ENCODE measurements around the gene CDADC1. TPM values are rescaled to one million over a fixed set of nuclear protein-coding genes. Genes with fewer than 3 reads are reported as not detected.

The CDADC1 gene
- total RNA-seq, 2 donors from 2014 or later: 3.9 to 5.6 TPM

- ATAC-seq (no peak), DNase-seq (no peak)
- H3K27me3 ChIP-seq: no peaks in the 10 kb centered on the region
- TF ChIP-seq POLR2A (IDR thresholded peaks at IDR 0.05): no peak
- TF ChIP-seq CTCF (IDR thresholded peaks at IDR 0.05): no peak
- 82 to 97% methylated on average over 1 of the region's 1 CpG for WGBS, 2 donors
- intact Hi-C loops (cut with DNase I): no loop called here
- H3K4me1 ChIP-seq: peaks cover 12% of the 10 kb centered on the region
- H3K36me3 ChIP-seq (replicated peaks in 1 of 2; ENCODE audit: insufficient read depth in 1 of 2, low read depth in 2 of 2): peaks cover 7 to 10% of the 10 kb centered on the region in 2 donors
- H3K27ac ChIP-seq: no peak overlapping the region
- no peaks in the 10 kb centered on the region for H3K9me3 ChIP-seq
- H3K4me3 ChIP-seq: no peak overlapping the region
These were observed 5.6 kb downstream of the CDADC1 start for GRCh38 chr13:49253310-49253709.

- Histone ChIP-seq H3K27ac (no peak overlapping the region), H3K27me3 (no peaks in the 10 kb centered on the region), H3K9me3 (no peaks in the 10 kb centered on the region), H3K4me1 (peaks cover 5% of the 10 kb centered on the region), H3K4me3 (no peak overlapping the region), H3K36me3 (replicated peaks in 1 of 2; ENCODE audit: insufficient read depth in 1 of 2, low read depth in 2 of 2) (peaks cover 7 to 10% of the 10 kb centered on the region in 2 donors)
- no peak for TF ChIP-seq CTCF (IDR thresholded peaks at IDR 0.05)
- no peak for TF ChIP-seq POLR2A (IDR thresholded peaks at IDR 0.05)
- intact Hi-C loops (cut with DNase I): no loop called here
- DNase-seq (no peak), ATAC-seq (no peak)
- WGBS, 2 donors: 74 to 80% methylated on average over 1 of the region's 1 CpG
These were observed 6.3 kb downstream of the CDADC1 start for GRCh38 chr13:49254007-49254406.

- DNase-seq (no peak), ATAC-seq (no peak)
- H3K36me3 ChIP-seq (replicated peaks in 1 of 2; ENCODE audit: insufficient read depth in 1 of 2, low read depth in 2 of 2): peaks cover 7 to 16% of the 10 kb centered on the region in 2 donors
- no peaks in the 10 kb centered on the region for H3K4me1 ChIP-seq
- WGBS, 2 donors: 84 to 92% methylated on average over 2 of the region's 2 CpGs
- intact Hi-C loops (cut with DNase I): no loop called here
- no peaks in the 10 kb centered on the region for H3K27me3 ChIP-seq
- no peak overlapping the region for H3K27ac ChIP-seq
- TF ChIP-seq CTCF (IDR thresholded peaks at IDR 0.05) (no peak), POLR2A (IDR thresholded peaks at IDR 0.05) (no peak)
- H3K4me3 ChIP-seq: no peak overlapping the region
- no peaks in the 10 kb centered on the region for H3K9me3 ChIP-seq
These were observed 9.1 kb downstream of the CDADC1 start for GRCh38 chr13:49256841-49257240.

- 70 to 76% methylated on average over 3 of the region's 3 CpGs for WGBS, 2 donors
- no peaks in the 10 kb centered on the region for H3K27me3 ChIP-seq
- H3K36me3 ChIP-seq (replicated peaks in 1 of 2; ENCODE audit: insufficient read depth in 1 of 2, low read depth in 2 of 2): peaks cover 7 to 16% of the 10 kb centered on the region in 2 donors
- intact Hi-C loops (cut with DNase I): no loop called here
- TF ChIP-seq CTCF (IDR thresholded peaks at IDR 0.05): no peak
- no peak for TF ChIP-seq POLR2A (IDR thresholded peaks at IDR 0.05)
- no peak overlapping the region for H3K4me3 ChIP-seq
- DNase-seq (no peak), ATAC-seq (no peak)
- H3K27ac ChIP-seq: no peak overlapping the region
- H3K4me1 ChIP-seq: no peaks in the 10 kb centered on the region
- H3K9me3 ChIP-seq: no peaks in the 10 kb centered on the region
These were observed 10.5 kb downstream of the CDADC1 start for GRCh38 chr13:49258089-49258796.

- DNase-seq (no peak), ATAC-seq (no peak)
- TF ChIP-seq POLR2A (IDR thresholded peaks at IDR 0.05): no peak
- TF ChIP-seq CTCF (IDR thresholded peaks at IDR 0.05): no peak
- Histone ChIP-seq H3K4me1 (no peaks in the 10 kb centered on the region), H3K36me3 (replicated peaks in 1 of 2; ENCODE audit: insufficient read depth in 1 of 2, low read depth in 2 of 2) (peaks cover 7 to 16% of the 10 kb centered on the region in 2 donors), H3K27me3 (no peaks in the 10 kb centered on the region), H3K4me3 (no peak overlapping the region), H3K27ac (no peak overlapping the region), H3K9me3 (no peaks in the 10 kb centered on the region)
- 87% methylated on average over 6 of the region's 6 CpGs for WGBS, 2 donors
- intact Hi-C loops (cut with DNase I): no loop called here
These were observed 11.9 kb downstream of the CDADC1 start for GRCh38 chr13:49259586-49259985.
